ENCODE data around the gene UNC45B. TPM values are rescaled to one million over a fixed set of nuclear protein-coding genes. Genes with fewer than 3 reads are reported as not detected.
"Not testable (repeated sequence)": the region's sequence is repeated elsewhere in the genome, so short reads cannot be mapped to it uniquely, and the experiment has no call there.

UNC45B gene
- total RNA-seq, 1 donor from 2014 or later: 0.04 TPM

- ATAC-seq (no peak), DNase-seq (ENCODE audit: low spot score) (no peak)
- intact Hi-C loops (cut with DNase I): no loop called here
These were observed 16.3 kb downstream of the UNC45B start for GRCh38 chr17:35163886-35164285.

DNA sequence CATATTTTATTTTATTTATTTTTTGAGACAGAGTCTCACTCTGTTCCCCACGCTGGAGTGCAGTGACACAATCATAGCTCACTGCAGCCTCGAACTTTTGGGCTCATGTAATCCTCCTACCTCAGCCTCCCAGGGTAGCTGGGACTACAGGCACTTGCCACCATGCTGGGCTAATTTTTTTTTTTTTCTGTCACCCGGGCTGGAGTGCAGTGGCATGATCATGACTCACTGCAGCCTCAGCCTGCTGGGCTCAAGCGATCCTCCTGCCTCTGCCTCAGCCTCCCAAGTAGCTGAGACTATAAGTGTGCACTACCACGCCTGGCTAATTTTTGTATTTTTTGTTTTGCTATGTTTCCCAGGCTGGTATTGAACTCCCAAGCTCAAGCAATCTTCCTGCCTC is 17.1 kb downstream of the UNC45B start:
- intact Hi-C loops (cut with DNase I): no loop called here
- DNase-seq (ENCODE audit: low spot score) (no peak), ATAC-seq (no peak)

GRCh38 chr17:35166526-35166925 is 18.9 kb downstream of the UNC45B start:
- ATAC-seq: no peak
- intact Hi-C loops (cut with DNase I): no loop called here

DNA sequence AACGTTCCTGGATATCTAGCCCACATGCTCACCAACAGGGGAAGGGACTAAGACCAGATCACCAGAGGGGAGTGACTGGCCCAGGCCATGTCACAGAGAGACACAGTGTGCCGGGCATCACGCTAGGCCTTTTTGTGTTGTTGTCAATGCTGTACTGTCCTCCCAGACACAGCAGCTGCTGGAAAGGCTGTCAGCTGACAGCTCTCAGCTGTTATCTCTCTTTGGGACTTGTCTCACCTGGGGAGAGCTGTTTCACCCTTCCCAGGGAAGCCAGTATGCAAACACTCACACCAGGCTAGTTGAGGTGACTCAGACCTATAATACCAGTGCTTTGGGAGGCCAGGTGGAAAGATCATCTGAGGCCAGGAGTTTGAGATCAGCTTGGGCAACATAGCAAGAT is 19.4 kb downstream of the UNC45B start:
- DNase-seq (ENCODE audit: low spot score) (peak; percentile 6), ATAC-seq (no peak)
- intact Hi-C loops (cut with DNase I): no loop called here

More at GRCh38 chr17:35166526-35166925, 18.9 kb downstream of the UNC45B start:
- DNase-seq (ENCODE audit: low spot score): peak; percentile 22

DNA sequence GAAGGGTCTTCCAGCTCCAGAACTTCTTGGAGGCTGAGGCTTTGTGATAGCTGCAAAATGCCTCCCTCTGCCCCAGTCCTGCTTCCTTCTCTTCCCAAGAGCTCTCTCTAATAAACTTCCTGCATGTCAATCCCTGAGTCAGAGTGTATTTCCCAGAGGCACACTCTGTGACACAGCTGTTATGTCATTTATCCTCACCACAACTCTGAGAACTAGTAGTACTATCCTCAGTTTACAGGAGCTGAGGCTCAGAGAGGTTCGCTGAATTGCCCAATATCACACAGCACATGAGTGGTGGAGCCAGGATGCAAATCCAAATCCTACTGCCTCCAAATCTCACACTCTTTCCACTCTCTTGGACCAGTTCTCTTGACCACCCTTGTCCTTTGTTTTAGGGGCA is 20.0 kb downstream of the UNC45B start:
- ATAC-seq (no peak), DNase-seq (ENCODE audit: low spot score) (no peak)
- intact Hi-C loops (cut with DNase I): no loop called here

GRCh38 chr17:35169835-35170363 is 22.3 kb downstream of the UNC45B start:
- ATAC-seq (no peak), DNase-seq (ENCODE audit: low spot score) (peak; percentile 34)
- intact Hi-C loops (cut with DNase I): no loop called here

DNA sequence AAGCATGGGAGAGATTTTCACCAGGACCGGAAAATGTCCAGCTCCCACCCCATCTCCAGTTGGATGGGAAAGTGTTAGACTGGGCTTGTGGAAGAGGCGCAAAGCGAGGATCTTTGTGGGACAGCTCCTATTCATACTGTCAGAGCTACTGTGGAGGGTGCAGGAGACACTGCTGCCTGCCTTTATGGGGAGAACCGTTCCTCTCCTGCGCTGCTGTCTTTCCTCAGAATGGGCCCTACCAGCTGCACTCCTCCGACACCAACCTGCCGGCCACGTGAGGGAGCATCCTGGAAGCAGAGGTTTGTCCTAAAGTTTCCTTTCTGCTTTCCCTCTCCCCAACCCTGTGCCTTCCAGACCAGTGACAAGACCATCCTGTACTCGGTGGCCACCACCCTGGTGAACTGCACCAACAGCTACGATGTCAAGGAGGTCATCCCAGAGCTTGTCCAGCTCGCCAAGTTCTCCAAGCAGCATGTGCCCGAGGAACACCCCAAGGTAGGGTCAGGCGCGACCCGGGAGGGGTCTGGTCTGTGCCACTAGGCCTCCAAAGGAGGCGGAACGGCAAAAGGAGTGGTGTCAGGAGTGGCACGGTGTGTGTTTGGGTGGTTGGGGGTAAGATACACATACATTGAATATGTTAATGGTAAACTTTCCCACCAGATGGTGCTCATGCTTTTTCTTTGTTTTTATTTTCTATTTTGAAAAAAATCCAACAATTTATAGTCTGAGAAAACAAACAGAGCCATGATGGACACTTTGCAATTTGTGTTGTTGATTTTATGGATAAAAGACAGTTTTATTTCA is 23.6 kb downstream of the UNC45B start:
- intact Hi-C loops (cut with DNase I): no loop called here
- ATAC-seq: peak; percentile 36
- DNase-seq (ENCODE audit: low spot score): peak; percentile 58

DNA sequence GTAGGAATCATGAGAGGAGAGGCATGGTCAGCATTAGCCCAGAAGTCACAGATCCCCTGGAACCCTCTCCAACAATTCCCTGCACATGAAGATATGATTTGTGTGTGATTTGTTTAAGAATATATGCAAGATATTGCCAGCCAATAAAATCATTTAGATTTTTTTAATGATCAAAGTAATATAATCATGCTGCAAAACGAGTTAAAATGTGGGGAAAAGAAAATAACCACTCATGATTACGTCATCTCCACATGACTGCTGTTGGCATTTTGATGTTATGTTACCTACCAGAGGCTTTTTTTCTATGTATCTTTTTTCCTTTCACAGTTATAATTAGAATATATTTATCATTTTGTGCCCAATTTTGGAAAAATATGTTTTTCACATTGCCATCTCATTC is 24.2 kb downstream of the UNC45B start:
- intact Hi-C loops (cut with DNase I): no loop called here
- no peak for DNase-seq (ENCODE audit: low spot score)
- ATAC-seq: no peak

- intact Hi-C loops (cut with DNase I): not testable (repeated sequence)
These were observed 24.7 kb downstream of the UNC45B start for GRCh38 chr17:35172321-35172720.

GRCh38 chr17:35174835-35175334 is 27.3 kb downstream of the UNC45B start:
- ATAC-seq (no peak), DNase-seq (ENCODE audit: low spot score) (no peak)
- intact Hi-C loops (cut with DNase I): no loop called here

More at GRCh38 chr17:35172321-35172720, 24.7 kb downstream of the UNC45B start:
- peak; percentile 7 for DNase-seq (ENCODE audit: low spot score)
- ATAC-seq: not testable (repeated sequence)

- ATAC-seq (no peak), DNase-seq (ENCODE audit: low spot score) (no peak)
These were observed 28.2 kb downstream of the UNC45B start for GRCh38 chr17:35175638-35176415.

GRCh38 chr17:35176897-35177296 is 29.3 kb downstream of the UNC45B start:
- intact Hi-C loops (cut with DNase I): no loop called here
- ATAC-seq (no peak), DNase-seq (ENCODE audit: low spot score) (no peak)

More at GRCh38 chr17:35175638-35176415, 28.2 kb downstream of the UNC45B start:
- intact Hi-C loops (cut with DNase I): no loop called here

GRCh38 chr17:35179379-35179778 is 31.8 kb downstream of the UNC45B start:
- ATAC-seq; DNase-seq (ENCODE audit: low spot score); intact Hi-C loops (cut with DNase I): not testable (repeated sequence)

- ATAC-seq (no peak), DNase-seq (ENCODE audit: low spot score) (no peak)
- intact Hi-C loops (cut with DNase I): loop anchor here (10.0 kb wide), 1 partner anchor 361 kb away; no protein-coding TSS in a partner anchor
These were observed 35.7 kb downstream of the UNC45B start for GRCh38 chr17:35183332-35183731.

- intact Hi-C loops (cut with DNase I): loop anchor here (10.0 kb wide), 1 partner anchor 361 kb away; no protein-coding TSS in a partner anchor
- DNase-seq (ENCODE audit: low spot score) (no peak), ATAC-seq (no peak)
These were observed 36.7 kb downstream of the UNC45B start for GRCh38 chr17:35184274-35184673.

DNA sequence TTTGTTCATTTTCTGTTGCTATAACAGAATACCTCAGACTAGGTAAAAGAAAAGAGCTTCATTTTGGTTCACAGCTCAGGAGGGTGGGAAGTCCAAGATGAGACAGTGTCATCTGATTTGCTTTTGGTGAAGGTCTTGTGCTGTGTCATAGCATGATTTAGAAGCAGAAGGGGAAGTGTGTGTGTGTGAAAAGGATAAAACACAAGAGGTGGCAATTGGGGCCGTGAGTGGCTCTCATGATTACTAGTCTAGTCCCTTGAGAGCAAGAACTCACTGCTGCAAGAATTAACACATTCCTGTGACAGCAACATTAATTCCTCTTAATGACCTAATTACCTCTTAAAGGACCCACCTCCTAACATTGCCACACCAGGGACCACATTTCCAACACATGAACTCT is 38.2 kb downstream of the UNC45B start:
- DNase-seq (ENCODE audit: low spot score): no peak
- ATAC-seq: no peak
- intact Hi-C loops (cut with DNase I): loop anchor here (10.0 kb wide), 1 partner anchor 359 kb away; no protein-coding TSS in a partner anchor

DNA sequence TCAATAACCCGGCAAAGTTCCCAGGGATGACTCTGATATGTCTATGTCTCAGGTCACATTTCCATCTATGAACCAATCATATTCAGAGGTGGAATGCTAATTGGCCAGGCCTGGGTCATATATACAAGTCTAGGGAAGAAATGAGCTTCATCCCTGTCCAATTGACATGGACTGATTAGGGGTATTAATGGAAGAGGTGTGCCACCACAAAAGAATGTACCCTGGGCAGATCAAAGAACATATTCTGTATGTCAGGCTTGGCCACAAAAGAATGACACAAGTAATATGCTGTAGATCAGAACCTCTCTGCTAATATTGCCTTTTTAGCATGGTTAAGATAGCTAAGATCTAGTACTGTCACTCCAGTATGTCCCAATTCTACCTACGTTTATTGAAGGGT is 39.9 kb downstream of the UNC45B start:
- ATAC-seq (no peak), DNase-seq (ENCODE audit: low spot score) (no peak)
- intact Hi-C loops (cut with DNase I): loop anchor here (10.0 kb wide), 1 partner anchor 357 kb away; no protein-coding TSS in a partner anchor

DNA sequence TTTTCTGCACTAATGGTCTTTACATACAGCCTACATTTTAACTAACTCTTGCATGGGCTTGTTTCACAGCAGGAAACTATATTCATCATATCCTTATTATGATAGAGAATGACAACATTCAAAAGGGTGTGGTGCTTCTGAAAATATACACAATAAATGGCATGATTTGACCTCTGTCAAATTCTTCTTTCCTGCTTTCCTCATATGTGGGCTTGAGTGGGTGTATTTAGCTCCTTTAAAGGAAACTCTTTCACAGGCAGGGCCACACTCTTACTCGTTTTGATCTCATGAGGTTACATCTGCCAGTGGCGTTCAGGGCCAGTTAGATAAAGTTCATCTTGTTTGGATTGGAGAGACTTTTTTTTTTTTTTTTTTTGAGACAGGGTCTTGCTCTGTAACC is 40.5 kb downstream of the UNC45B start:
- intact Hi-C loops (cut with DNase I): loop anchor here (10.0 kb wide), 1 partner anchor 357 kb away; no protein-coding TSS in a partner anchor
- no peak for ATAC-seq
- no peak for DNase-seq (ENCODE audit: low spot score)

- DNase-seq (ENCODE audit: low spot score): no peak
- intact Hi-C loops (cut with DNase I): loop anchor here (10.0 kb wide), 1 partner anchor 356 kb away; no protein-coding TSS in a partner anchor
- no peak for ATAC-seq
These were observed 41.7 kb downstream of the UNC45B start for GRCh38 chr17:35189291-35189690.
